HG02678 (cell line): ENCODE results near the gene MUC20.
"Not testable (repeated sequence)": the region's sequence is repeated elsewhere in the genome, so short reads cannot be mapped to it uniquely, and the experiment has no call there.

Experiments used
- ATAC-seq: cut with Tn5 transposase; IDR thresholded peaks from one replicate; pipeline ENCODE4 v1.9.1; 2021; ENCODE audit warnings: mild to moderate bottlenecking, moderate library complexity; ENCODE audit not compliant: unreplicated experiment

The MUC20 gene

DNA sequence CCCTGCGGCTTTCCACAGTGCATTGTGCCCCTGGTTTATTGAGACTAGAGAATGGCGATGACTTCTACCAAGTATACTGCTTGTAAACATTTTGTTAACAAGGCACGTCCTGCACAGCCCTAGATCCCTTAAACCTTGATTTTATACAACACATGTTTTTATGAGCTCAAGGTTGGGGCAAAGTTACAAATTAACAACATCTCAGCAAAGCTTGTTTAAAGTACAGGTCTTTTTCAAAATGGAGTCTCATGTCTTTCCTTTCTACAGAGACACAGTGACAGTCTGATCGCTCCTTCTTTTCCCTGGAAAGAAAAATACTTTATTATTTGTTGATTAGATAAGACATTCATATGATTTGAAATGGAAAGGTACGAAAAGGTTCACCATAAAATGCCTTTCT, 8.0 kb downstream of the MUC20 start:
- ATAC-seq, result not testable (repeated sequence)

DNA sequence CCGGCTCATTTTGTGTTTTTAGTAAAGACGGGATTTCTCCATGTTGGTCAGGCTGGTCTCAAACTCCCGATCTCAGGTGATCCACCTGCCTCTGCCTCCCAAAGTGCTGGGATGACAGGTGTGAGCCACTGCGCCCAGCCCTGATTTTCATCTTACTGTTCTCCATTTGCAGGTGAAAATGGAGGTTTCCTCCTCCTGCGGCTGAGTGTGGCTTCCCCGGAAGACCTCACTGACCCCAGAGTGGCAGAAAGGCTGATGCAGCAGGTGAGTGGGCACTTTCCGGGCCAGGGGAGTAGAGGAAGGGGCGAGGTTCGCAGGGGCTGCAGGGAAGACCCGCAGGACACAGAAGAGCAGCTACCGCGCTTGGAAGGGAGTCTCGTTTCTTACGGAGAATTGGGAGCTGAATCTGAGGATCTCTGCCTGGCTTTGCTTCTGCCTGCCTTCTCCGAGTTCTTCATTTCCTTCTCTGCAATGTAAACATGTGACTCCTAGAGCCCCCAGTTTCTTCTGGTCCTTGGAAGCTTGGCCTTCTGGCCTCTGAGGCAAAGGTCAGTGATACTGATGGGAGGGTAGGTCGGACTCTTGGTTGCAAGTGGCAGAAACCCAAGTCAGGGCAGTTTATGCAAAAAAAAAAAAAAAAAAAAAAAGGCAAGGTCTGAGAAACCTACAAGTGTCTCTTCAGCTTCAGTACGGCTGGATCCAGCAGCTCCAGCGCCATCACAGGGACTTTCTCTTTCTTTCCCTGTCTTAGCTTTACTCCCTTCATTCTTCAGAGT, 8.9 kb downstream of the MUC20 start:
- no peak for ATAC-seq

DNA sequence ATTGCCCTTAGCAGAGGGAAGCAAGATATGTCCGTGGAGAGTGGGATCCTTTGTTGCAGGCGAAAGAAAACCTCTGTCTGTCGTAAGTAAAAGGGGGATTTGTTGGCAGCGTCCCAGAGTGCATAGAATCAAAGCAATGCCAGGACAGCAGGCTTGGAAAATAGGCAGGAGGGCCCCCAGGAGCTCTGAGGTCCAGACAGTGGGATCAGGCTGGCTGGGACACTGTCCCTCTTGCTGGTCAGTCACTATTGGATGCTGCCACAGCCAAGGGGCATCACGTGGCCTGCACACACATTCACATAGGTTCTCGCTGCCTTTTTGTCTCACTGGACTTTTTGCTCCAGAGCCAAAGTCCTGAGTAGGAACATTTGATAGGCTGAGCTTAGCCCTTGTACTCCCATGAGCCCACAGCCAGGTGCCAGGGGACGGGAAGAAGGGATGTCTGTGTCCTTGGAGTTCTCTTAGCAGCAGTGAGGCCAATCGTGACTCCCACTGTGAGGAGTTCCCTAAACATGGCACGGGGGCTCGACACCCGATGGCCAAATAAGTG, 10.7 kb downstream of the MUC20 start:
- ATAC-seq, result no peak

DNA sequence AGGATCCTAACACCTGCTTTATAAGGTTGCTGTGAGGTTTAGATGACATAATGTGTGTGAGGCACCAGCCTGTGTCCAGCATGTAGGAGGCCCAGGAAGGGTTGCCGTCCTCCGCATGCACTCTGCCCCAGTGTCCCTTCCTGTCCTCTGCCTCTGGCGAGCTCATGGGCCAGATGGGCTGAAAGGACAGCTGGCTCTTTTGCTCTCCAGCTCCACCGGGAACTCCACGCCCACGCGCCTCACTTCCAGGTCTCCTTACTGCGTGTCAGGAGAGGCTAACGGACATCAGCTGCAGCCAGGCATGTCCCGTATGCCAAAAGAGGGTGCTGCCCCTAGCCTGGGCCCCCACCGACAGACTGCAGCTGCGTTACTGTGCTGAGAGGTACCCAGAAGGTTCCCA, 12.2 kb downstream of the MUC20 start:
- ATAC-seq, result no peak

DNA sequence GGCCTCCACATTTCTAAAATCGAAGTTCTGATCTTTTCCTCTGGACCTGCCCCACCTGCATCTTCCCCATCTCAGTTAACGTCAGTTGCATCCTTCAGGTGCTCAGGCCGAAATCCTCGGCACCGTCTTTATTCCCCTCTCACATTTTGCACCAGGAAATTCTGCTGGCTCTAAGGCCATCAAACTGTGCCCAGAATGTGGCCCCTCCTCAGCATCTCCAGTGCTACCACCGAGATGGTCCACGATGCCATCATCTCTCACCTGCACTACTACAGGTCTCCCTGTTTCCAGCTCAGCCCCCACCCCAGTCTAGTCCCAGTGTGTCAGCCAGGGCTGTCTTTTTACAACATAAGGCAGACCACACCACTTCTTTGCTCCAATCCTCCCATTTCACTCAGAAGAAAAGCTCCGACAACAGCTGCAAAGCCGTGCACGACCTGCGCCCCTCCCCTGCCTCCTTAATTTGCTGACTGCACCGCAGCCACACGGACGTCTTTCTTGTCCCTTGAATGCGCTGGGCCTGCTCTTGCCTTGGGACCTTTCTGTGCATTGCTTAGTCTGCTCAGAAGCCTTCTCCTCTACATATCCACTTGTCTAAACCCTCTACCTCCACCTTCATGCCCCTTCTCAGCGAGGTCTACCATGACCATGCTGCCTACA, 14.4 kb downstream of the MUC20 start:
- ATAC-seq, result no peak

DNA sequence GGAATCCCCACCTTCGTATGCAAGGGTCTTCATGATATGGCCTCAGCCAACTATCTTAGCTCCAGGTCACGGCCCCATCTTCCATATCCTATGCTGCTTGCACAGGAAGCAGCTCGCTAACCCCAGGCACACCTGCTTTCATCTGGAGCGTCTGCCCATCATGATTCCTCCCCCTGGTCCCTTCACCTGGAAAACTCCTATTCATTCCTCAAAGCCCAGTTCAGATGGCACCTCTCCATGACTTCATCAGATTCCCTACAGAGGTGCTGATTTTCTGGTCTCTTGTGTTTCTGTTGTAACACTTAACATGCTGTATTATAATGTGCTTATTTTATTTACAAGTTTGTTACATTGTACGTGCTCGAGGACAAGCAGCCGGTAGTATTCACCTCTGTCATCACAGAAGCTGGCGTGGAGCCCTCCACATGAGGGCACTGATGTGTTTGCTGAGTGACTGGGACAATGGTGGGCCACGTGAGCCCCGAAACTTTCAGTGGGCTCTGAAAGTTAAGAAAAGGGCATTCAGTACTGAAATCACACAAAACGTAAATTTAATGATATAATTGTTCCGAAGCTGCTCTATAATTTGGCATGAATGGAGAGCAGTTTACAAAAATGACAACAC, 16.2 kb downstream of the MUC20 start:
- no peak for ATAC-seq

DNA sequence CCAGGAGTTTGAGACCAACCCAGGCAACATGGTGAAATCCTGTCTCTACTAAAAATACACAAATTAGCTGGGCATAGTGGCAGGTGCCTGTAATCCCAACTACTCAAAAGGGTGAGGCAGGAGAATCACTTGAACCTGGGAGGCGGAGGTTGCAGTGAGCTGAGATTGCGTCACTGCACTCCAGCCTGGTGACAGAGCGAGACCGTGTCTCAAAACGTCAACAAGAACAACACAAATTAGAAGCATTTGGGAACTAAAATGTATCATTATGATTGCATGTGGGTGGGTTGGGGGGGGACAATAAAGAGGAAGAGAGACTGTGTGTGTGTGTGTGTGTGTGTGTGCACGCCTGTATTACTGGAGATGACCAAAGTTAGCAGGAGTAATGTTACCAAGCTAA, 17.0 kb downstream of the MUC20 start:
- not testable (repeated sequence) for ATAC-seq

DNA sequence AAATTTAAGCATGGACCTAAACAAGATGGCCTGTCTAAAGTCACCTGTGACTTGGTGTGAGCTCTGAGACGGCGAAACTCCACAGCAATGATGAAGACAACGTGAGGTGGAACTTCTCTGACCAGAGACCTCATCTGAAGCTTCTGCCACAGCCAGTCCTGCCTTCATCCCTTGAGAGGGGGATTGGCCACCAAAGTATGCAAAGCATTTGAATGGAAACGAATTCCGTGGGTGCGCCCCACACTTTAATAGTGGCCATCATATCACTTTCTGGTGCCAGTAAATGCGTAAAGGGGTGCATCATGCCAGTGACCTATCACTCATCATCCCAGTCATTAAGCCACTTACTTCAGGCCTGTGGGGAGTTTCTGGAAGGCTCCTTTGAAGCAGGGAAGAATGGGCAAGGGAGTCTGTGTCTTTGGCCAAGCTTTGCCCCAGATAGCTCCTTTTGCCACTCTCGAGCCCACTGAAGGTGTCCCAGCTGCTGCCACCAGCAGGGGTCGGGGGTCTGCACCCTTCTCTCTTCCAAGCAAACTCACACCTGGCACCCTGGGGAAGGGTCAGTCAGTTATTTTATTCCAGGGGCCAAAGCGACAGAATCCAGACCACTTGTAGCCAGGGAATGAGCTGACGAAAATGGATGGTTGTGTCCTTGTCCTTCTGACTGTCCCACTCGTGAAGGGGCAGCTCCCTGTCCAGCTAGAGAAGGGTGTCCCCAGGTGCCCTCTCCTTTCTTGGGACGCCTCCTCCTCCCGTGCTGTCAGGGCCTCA, 17.7 kb downstream of the MUC20 start:
- no peak for ATAC-seq

DNA sequence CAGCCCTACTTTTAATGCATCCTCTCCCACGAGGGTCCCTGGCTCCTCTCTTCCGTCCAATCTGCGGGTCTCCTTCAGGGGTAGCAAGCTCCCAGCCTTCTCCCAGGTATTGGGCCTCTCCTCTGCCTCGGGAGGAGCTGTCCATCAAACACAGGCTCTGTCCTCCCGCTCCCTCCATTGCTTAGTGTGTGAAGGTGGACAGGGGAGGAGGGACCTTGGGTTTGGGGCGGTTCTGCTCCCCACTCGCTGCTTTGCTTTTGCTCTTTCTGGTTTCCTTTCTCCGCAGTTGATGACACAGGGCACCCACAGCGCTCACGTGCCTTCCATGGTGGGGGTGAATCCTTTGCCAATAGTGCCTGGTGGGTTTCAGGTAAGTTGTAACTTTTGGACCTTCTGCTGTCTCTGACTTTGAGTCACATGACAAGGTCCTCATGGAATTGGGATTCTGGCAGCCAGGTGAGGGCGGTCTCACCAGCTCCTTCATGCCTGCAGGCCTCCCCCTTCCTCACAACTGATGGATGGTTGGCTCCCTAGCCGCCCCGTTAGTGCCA, 18.9 kb downstream of the MUC20 start:
- no peak for ATAC-seq

DNA sequence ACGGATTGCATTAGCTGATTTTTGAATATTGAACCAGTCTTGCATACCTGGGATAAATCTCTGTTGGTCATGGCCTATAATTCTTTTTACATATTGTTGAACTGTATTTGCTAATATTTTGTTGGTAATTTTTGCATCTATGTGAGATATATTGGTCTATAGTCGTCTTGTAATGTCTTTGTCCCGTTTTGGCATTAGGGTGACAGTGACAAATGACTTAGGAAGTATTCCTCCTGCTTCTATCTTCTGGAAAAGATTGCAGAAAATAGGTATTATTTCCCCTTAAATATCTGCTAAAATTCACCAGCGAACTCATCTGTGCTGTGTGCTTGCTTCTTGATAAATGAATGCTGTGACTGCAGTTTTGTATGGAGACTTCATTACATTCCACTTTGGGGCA, 23.7 kb downstream of the MUC20 start:
- no peak for ATAC-seq

DNA sequence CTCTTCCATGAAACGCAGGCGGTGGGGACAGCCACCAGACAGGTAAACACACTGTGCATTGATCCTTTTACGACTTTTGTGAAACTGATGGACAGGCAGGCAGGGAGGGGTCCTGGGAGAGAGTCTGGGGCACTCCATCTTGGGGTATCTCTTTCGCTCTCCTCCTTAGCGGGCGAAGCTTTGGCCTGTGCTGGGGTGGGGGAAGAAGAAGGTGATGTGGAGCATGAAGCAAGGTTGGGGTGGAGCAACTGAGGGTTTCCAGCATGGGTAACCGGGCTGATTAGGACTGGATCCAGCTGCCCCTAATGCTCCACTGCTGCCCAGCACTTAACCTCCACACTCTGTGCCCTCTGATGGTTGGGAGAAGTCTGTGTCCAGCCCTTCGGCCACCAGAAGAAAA, 25.6 kb downstream of the MUC20 start:
- no peak for ATAC-seq

DNA sequence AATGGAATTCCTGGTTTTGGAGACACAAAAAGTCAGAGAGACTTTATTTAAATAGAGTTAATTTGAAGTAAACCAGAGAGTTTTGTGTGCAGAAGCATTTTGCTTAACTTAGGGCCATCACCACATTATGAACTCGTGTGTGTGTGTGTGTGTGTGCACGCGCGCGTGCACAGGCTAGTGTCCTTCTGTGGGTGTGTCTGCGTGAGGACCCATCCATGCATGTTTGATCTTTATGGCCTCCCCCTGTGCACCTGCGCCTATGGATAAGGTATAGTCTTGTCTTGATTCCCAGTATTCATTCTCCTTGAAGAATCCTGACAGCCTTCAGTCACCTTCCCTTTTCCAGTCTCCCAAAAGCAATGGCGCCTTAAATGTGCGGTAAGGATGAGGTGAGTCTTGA, 26.0 kb downstream of the MUC20 start:
- no peak for ATAC-seq

DNA sequence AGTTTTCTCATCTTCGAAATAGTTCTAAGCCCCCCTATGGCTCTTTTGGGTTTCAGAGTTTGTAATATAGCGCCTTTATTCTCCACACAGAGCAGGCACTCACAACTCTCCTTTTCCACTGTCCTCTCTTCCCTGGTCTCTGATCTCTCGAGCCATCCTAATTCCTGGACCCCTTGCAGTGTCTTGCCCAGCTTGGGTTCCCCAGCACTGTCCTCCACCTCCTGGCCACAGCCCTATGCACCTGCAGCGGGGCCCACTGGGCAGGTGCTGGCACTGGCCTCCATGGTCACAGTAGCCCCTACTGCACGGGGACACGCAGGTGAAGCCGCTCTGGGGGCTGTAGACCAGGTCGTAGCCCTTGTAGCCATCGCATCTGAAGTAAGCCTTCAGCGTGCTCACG, 27.9 kb downstream of the MUC20 start:
- no peak for ATAC-seq

DNA sequence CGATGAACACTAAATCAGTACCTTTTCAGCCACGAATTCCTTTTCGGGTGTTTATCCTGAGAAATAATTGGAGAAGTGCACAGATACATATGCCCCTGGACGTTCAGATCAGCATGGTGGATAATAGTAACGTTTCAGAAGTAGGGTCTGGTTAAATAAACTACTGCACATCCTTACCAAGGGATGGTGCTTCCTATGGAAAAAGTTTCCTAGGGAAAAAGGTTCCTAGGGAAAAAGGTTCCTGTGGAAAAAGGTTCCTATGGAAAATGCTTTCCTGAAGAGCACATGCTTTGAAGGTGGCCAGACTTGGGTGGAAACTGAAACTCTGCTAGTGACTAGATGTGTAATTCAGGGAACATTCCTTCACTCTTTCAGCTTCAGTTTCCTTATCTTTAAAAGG, 28.3 kb downstream of the MUC20 start:
- ATAC-seq, result not testable (repeated sequence)

DNA sequence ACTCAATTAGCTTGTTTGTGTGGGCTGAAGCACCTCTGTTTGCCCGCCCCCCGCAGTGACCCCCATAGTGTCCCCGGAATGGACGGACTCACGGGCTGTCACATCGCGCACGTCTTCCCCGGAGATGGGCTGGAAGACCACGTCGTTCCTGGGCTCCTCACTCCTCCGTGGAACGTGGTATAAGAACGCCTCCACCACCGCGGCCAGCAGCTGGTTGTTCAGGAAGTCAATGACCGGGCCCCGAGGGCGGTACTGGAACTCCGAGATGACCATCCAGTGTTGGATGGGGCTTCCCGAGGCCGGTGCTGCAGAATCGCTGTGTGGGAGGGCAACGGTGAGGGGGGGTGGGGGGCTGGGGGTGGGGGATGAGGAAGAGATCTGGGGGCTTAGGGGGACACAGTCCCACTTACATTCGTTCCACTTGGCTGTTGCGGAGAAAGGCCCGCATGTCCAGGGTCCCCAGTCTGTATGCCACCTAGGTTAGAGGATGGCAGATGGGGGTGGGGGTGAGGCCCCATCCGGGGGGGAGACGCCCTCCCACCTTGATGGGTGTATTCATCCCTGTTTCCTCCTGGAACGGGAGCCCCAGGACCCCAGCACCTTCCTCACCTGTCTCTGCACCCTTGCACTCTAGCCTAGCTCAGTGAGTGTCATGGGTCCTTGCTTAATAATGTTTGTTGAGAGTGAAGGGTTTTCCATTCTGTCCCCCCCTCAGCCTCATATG, 30.2 kb downstream of the MUC20 start:
- no peak for ATAC-seq

DNA sequence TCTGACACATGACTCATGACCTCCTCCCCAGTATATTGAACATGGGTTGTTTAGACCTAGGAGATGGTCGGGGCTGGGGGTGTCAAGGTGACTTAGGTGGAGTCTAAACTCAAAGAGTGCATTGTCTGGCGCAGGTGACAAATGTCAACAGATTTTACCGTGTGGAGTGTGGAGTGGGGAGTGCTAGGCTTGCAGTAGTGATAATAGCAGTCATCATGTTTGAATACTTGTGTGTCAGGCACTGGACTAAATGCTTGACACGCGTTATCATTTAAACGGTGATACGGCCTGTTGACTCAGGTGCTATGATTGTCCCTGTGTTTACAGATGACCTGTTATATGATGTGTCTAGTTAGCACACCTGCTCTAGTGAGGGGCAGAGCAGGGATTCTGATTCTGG, 30.8 kb downstream of the MUC20 start:
- ATAC-seq, result no peak

DNA sequence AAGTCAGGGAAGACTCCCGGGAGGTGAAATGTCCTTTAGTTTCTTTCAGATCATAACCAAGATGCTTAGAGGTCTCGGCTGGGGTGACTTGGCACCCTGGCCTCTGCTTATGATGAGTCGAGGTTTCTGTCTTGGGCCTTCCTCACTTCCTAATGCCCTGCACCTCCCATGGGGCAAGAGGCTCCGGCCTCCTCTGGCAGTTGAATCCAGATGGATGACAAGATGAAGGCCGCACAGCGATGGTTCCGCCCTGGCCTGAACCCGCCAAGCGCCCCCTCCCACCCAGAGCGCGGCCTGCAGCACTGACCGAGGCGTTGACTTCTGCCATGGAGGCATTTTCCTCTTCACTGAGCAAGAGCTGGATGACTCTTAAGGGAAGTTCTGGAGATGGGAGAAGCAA, 31.3 kb downstream of the MUC20 start:
- no peak for ATAC-seq

DNA sequence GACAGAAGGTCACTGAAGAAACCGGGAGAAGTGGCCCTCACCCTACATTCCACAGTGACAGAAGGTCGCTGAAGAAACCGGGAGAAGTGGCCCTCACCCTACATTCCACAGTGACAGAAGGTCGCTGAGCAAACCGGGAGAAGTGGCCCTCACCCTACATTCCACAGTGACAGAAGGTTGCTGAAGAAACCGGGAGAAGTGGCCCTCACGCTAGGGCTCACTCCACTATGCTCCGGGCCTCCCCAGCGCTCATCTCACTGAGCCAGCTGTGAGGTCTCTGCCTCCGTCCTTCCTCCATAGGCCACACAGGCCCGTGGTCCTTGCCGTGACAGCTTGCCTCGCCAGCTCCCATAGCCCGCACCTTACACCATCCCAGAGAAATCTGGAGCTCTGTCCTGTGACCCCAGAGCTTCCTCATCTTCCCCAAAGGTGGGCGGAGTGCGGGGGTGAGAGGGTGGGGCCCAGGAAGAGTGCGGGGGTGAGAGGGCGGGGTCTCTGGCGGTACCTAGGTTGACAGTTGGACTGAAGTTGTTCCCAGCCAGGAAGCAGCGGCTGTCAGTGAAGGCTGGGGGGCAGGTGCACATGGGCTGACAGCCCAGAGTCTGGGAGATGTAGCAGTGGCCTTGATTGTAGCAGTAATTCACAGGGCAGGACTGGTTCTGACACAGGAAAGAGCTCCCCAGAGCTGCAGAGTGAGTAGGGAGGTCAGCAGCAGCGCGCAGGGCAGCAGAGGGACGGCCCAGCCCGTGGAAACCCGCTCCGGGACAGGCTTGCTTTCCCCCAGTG, 32.0 kb downstream of the MUC20 start:
- no peak for ATAC-seq

DNA sequence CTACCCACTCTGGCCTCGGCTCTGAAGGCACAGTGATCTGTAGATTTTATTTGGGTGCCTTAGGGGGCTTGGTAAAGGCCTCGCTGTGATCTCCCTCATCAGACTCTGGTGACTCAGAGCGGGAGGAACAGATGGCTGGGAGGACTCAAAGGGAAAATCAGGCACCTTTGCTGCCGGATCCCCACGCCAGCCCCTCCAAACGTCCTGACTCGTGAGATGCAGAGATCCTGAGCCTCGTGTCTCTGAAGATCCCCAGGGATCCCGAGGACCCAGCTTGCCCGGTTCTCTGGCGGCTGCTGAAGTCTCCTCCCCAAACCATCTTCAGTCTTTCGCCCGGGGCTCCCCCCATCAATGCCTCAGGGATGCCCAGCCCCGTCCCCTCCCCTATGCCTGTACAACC, 32.8 kb downstream of the MUC20 start:
- no peak for ATAC-seq
